OCI-LY3 (cell line): Measurements from ENCODE around the gene RPS21.

ENCODE experiments used
- H2AFZ ChIP-seq: fragments of 200-600, 300-600 bp; shearing (Covaris generic); 2 replicates; pipeline ENCODE4 v1.6.0; 2014; ENCODE audit warnings: antibody characterized with exemption, low read depth, low read length
- H3K27ac ChIP-seq: fragments of 200-600, 300-600 bp; sonication (generic); 2 replicates; pipeline ENCODE4 v1.5.1; 2014; ENCODE audit warnings: mild to moderate bottlenecking, low read length, moderate library complexity, mixed read lengths
- H3K27me3 ChIP-seq: fragments of 200-600, 300-600 bp; sonication (generic); 2 replicates; pipeline ENCODE4 v1.6.1; 2014; ENCODE audit warnings: low read depth, low read length, mixed read lengths
- H3K36me3 ChIP-seq: fragments of 200-600, 300-600 bp; sonication (generic); replicated peaks from 2 replicates; pipeline ENCODE3; 2014; ENCODE audit warnings: low read depth, low read length, mixed read lengths
- H3K4me1 ChIP-seq: fragments of 300-600, 200-600 bp; sonication (generic); 2 replicates; pipeline ENCODE4 v1.6.1; 2014; ENCODE audit warnings: low read length, mixed read lengths
- H3K4me2 ChIP-seq: fragments of 200-600, 300-600 bp; sonication (generic); 2 replicates; pipeline ENCODE4 v1.6.1; 2014; ENCODE audit warnings: low read length, mixed read lengths
- H3K4me3 ChIP-seq: fragments of 300-600, 200-600 bp; sonication (generic); 2 replicates; pipeline ENCODE4 v1.5.1; 2014; ENCODE audit warnings: antibody characterized with exemption, mild to moderate bottlenecking, low read length, moderate library complexity
- H3K79me2 ChIP-seq: fragments of 300-600, 200-600 bp; shearing (Covaris generic); 2 replicates; pipeline ENCODE4 v1.6.1; 2014; ENCODE audit warnings: mild to moderate bottlenecking, low read length, mixed read lengths
- H3K9ac ChIP-seq: fragments of 300-600, 200-600 bp; shearing (Covaris generic); 2 replicates; pipeline ENCODE4 v1.6.0; 2014; ENCODE audit warnings: mild to moderate bottlenecking, low read length, moderate library complexity
- H3K9me3 ChIP-seq: fragments of 200-600, 300-600 bp; shearing (Covaris generic); 2 replicates; pipeline ENCODE4 v1.6.1; 2014; ENCODE audit warnings: low read length, mixed read lengths; ENCODE audit not compliant: insufficient read depth
- H4K20me1 ChIP-seq: fragments of 200-600, 300-600 bp; sonication (generic); 2 replicates; pipeline ENCODE4 v1.6.1; 2016; ENCODE audit warnings: low read length, mixed read lengths; ENCODE audit not compliant: insufficient read depth
- CTCF ChIP-seq: fragments of 200-600, 300-600 bp; sonication (generic); IDR thresholded peaks from 2 replicates; pipeline ENCODE4 v1.5.1; 2014; ENCODE audit warnings: antibody characterized with exemption, low read length, low read depth
- EZH2phosphoT487 ChIP-seq: fragments of 200-600 bp; shearing (Covaris generic); IDR thresholded peaks from 2 replicates; pipeline ENCODE4 v1.6.1; 2018; ENCODE audit warnings: antibody characterized with exemption, mixed run types, low read depth

RPS21 gene

GRCh38 chr20:62392621-62393334 lies 5.9 kb downstream of the RPS21 start:
- peaks cover 12% of the 10 kb centered on the region; the same call in 1 of the 2 replicates for H4K20me1 ChIP-seq
- H3K27me3 ChIP-seq: no peaks in the 10 kb centered on the region
- H3K9ac ChIP-seq: no peak overlapping the region
- H3K27ac ChIP-seq: no peak overlapping the region
- TF ChIP-seq EZH2phosphoT487 (no peak), CTCF (no peak)
- peaks cover 12% of the 10 kb centered on the region for H3K4me1 ChIP-seq
- H3K79me2 ChIP-seq: peaks cover 19% of the 10 kb centered on the region
- H3K9me3 ChIP-seq: no peaks in the 10 kb centered on the region
- H3K4me3 ChIP-seq: no peak overlapping the region
- H2AFZ ChIP-seq: no peak overlapping the region
- H3K4me2 ChIP-seq: no peak overlapping the region
- peaks cover 25% of the 10 kb centered on the region for H3K36me3 ChIP-seq

- Histone ChIP-seq H3K79me2 (peaks cover 14% of the 10 kb centered on the region), H3K4me2 (no peak overlapping the region), H3K4me1 (peaks cover 7% of the 10 kb centered on the region), H3K27ac (no peak overlapping the region), H3K9me3 (no peaks in the 10 kb centered on the region), H3K9ac (no peak overlapping the region), H3K4me3 (no peak overlapping the region), H4K20me1 (peaks cover 7% of the 10 kb centered on the region; the same call in 1 of the 2 replicates), H2AFZ (no peak overlapping the region), H3K27me3 (no peaks in the 10 kb centered on the region), H3K36me3 (peaks cover 20% of the 10 kb centered on the region)
- TF ChIP-seq CTCF (no peak), EZH2phosphoT487 (no peak)
Measured at GRCh38 chr20:62393335-62393665, 6.4 kb downstream of the RPS21 start.

- peaks cover 14% of the 10 kb centered on the region for H3K36me3 ChIP-seq
- TF ChIP-seq CTCF (no peak), EZH2phosphoT487 (no peak)
- H3K9ac ChIP-seq: no peak overlapping the region
- H2AFZ ChIP-seq: no peak overlapping the region
- H3K9me3 ChIP-seq: no peaks in the 10 kb centered on the region
- no peak overlapping the region for H3K27ac ChIP-seq
- H3K4me2 ChIP-seq: no peak overlapping the region
- peaks cover 1% of the 10 kb centered on the region; the same call in 1 of the 2 replicates for H3K4me1 ChIP-seq
- H3K4me3 ChIP-seq: no peak overlapping the region
- H3K27me3 ChIP-seq: no peaks in the 10 kb centered on the region
- H3K79me2 ChIP-seq: peaks cover 9% of the 10 kb centered on the region
- 0 out of 2 replicates have a peak, but pooled peaks cover 2% of the 10 kb centered on the region for H4K20me1 ChIP-seq
Measured at GRCh38 chr20:62393830-62394229, 6.9 kb downstream of the RPS21 start.

GRCh38 chr20:62394248-62395245 lies 7.6 kb downstream of the RPS21 start:
- Histone ChIP-seq H3K9me3 (no peaks in the 10 kb centered on the region), H3K36me3 (peaks cover 7% of the 10 kb centered on the region), H2AFZ (no peak overlapping the region), H3K79me2 (peaks cover 1% of the 10 kb centered on the region; the same call in 1 of the 2 replicates), H3K9ac (no peak overlapping the region), H3K4me3 (no peak overlapping the region), H3K4me1 (no peaks in the 10 kb centered on the region), H4K20me1 (no peaks in the 10 kb centered on the region), H3K27ac (no peak overlapping the region), H3K27me3 (no peaks in the 10 kb centered on the region), H3K4me2 (no peak overlapping the region)
- TF ChIP-seq CTCF (no peak), EZH2phosphoT487 (no peak)
